ENCODE results near the gene APC. TPM values are rescaled to one million over a fixed set of nuclear protein-coding genes. Genes with fewer than 3 reads are reported as not detected.

APC gene
- total and polyA plus RNA-seq, 2 of the 13 experiments (the other 11 are each of a cell fraction or from before 2014, with no cell fraction given) = 6.1 to 19.0 TPM

- Histone ChIP-seq H3K27ac (ENCODE audit: extremely low read length, insufficient read depth, low read length) (no peak overlapping the region), H3K4me3 (replicated peaks in 1 of 3; ENCODE audit: insufficient read depth in 1 of 3, low read depth in 2 of 3, low read length in 3 of 3) (no peak overlapping the region)
- intact Hi-C loops (cut with micrococcal nuclease; ENCODE audit: unreplicated experiment) = loop anchor here (1.0 to 2.0 kb wide), 2 partner anchors 67 to 140 kb away; no protein-coding TSS in a partner anchor
- TF ChIP-seq ZNF605 (CRISPR knock-in tag; IDR thresholded peaks at IDR 0.05) (no peak), NFIC (IDR thresholded peaks at IDR 0.05; ENCODE audit: low read length) (no peak), FOXM1 (CRISPR knock-in tag; IDR thresholded peaks at IDR 0.05) (no peak), GFI1 (CRISPR knock-in tag; IDR thresholded peaks at IDR 0.05; ENCODE audit: borderline replicate concordance) (no peak), ZNF382 (CRISPR knock-in tag; IDR thresholded peaks at IDR 0.05; ENCODE audit: borderline replicate concordance) (no peak), SMC3 (IDR thresholded peaks at IDR 0.05; ENCODE audit: low read length) (no peak), ARID3A (IDR thresholded peaks at IDR 0.05; ENCODE audit: low read depth, low read length) (no peak), AKAP8 (CRISPR knock-in tag; IDR thresholded peaks at IDR 0.05) (no peak), TAF1 (CRISPR knock-in tag; IDR thresholded peaks at IDR 0.05) (no peak), KAT2B (IDR thresholded peaks at IDR 0.05; ENCODE audit: borderline replicate concordance, low read depth, low read length) (no peak), ZNF839 (CRISPR knock-in tag; IDR thresholded peaks at IDR 0.05; ENCODE audit: borderline replicate concordance) (no peak), ZNF451 (CRISPR knock-in tag; IDR thresholded peaks at IDR 0.05) (no peak)
- TF ChIP-seq, protein P1, sequence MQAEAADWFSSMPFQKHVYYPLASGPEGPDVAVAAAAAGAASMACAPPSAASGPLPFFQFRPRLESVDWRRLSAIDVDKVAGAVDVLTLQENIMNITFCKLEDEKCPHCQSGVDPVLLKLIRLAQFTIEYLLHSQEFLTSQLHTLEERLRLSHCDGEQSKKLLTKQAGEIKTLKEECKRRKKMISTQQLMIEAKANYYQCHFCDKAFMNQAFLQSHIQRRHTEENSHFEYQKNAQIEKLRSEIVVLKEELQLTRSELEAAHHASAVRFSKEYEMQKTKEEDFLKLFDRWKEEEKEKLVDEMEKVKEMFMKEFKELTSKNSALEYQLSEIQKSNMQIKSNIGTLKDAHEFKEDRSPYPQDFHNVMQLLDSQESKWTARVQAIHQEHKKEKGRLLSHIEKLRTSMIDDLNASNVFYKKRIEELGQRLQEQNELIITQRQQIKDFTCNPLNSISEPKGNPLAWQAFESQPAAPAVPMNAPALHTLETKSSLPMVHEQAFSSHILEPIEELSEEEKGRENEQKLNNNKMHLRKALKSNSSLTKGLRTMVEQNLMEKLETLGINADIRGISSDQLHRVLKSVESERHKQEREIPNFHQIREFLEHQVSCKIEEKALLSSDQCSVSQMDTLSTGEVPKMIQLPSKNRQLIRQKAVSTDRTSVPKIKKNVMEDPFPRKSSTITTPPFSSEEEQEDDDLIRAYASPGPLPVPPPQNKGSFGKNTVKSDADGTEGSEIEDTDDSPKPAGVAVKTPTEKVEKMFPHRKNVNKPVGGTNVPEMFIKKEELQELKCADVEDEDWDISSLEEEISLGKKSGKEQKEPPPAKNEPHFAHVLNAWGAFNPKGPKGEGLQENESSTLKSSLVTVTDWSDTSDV (CRISPR knock-in tag; IDR thresholded peaks at IDR 0.05) = no peak
- TF ChIP-seq, protein P2, sequence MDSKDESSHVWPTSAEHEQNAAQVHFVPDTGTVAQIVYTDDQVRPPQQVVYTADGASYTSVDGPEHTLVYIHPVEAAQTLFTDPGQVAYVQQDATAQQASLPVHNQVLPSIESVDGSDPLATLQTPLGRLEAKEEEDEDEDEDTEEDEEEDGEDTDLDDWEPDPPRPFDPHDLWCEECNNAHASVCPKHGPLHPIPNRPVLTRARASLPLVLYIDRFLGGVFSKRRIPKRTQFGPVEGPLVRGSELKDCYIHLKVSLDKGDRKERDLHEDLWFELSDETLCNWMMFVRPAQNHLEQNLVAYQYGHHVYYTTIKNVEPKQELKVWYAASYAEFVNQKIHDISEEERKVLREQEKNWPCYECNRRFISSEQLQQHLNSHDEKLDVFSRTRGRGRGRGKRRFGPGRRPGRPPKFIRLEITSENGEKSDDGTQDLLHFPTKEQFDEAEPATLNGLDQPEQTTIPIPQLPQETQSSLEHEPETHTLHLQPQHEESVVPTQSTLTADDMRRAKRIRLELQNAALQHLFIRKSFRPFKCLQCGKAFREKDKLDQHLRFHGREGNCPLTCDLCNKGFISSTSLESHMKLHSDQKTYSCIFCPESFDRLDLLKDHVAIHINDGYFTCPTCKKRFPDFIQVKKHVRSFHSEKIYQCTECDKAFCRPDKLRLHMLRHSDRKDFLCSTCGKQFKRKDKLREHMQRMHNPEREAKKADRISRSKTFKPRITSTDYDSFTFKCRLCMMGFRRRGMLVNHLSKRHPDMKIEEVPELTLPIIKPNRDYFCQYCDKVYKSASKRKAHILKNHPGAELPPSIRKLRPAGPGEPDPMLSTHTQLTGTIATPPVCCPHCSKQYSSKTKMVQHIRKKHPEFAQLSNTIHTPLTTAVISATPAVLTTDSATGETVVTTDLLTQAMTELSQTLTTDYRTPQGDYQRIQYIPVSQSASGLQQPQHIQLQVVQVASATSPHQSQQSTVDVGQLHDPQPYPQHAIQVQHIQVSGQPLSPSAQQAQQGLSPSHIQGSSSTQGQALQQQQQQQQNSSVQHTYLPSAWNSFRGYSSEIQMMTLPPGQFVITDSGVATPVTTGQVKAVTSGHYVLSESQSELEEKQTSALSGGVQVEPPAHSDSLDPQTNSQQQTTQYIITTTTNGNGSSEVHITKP (CRISPR knock-in tag; IDR thresholded peaks at IDR 0.05; ENCODE audit: low read depth) = no peak
Observed at GRCh38 chr5:112690605-112691338, 46.9 kb upstream of the APC start.

More at GRCh38 chr5:112690605-112691338, 46.9 kb upstream of the APC start:
- Histone ChIP-seq H3K79me2 (ENCODE audit: insufficient read depth, low read length) (no peaks in the 10 kb centered on the region), H3K4me1 (ENCODE audit: insufficient read depth, low read length) (no peaks in the 10 kb centered on the region), H3K27me3 (ENCODE audit: control insufficient read depth in 1 of 2, insufficient read depth in 2 of 2, low read length in 2 of 2) (no peaks in the 10 kb centered on the region), H3K9ac (ENCODE audit: insufficient read depth, low read depth, low read length) (no peak overlapping the region), H3K9me3 (ENCODE audit: low read length) (no peaks in the 10 kb centered on the region), H2AFZ (ENCODE audit: low read length) (no peak overlapping the region), H4K20me1 (ENCODE audit: insufficient read depth, low read length) (no peaks in the 10 kb centered on the region), H3K36me3 (replicated peaks in 1 of 2; ENCODE audit: control insufficient read depth in 1 of 2, insufficient read depth in 2 of 2, low read length in 2 of 2) (no peaks in the 10 kb centered on the region), H3K4me2 (ENCODE audit: low read depth, low read length) (0 out of 2 replicates have a peak overlapping the region, but pooled peaks have one; percentile 12)
- FAIRE-seq (no peak), ATAC-seq (peak; percentile 25; the same call in 2 of the 3 replicates), DNase-seq (ENCODE audit: low spot score) (no peak)
- CTCF ChIA-PET (ENCODE audit: low intra/inter-chr PET ratio, low total read pairs) = interaction anchor here (2.5 kb wide), 1 partner anchor 67 kb away, joined by 19 read pairs; no protein-coding TSS in a partner anchor
- in situ Hi-C loops (cut with HindIII; ENCODE audit: extremely low pct_ligation_motif_present, low pct_unique_long_range_greater_than_20kb) = loop anchor here (5.0 kb wide), 2 partner anchors 62 to 157 kb away; no protein-coding TSS in a partner anchor
- no TSS peak for BruUV-seq (replicated peaks)
- POLR2A ChIA-PET = no interaction called here
- 33% methylated on average over 3 of the region's 3 CpGs for WGBS (ENCODE audit: low lambda C conversion rate)
